Mesothelial cell of epicardium (in vitro differentiated cells): ENCODE measurements around the gene SLC44A2. TPM values are rescaled to one million over a fixed set of nuclear protein-coding genes. Genes with fewer than 3 reads are reported as not detected.

Experiments used
- DNase-seq, 2 experiments: peaks; one replicate each; pipeline ENCODE4 v3.0.0; 2021; ENCODE audit warnings: low spot score in 2 of 2; ENCODE audit not compliant: unreplicated experiment in 2 of 2
- H3K27ac Mint-ChIP-seq: 2 replicates; pipeline ENCODE4 v1.8.0; 2021; ENCODE audit warnings: mixed read lengths
- H3K27me3 Mint-ChIP-seq: 2 replicates; pipeline ENCODE4 v1.8.0; 2021; ENCODE audit warnings: low read depth, mixed read lengths
- H3K36me3 Mint-ChIP-seq: 2 replicates; pipeline ENCODE4 v1.8.0; 2021; ENCODE audit warnings: mixed read lengths
- H3K4me1 Mint-ChIP-seq: 2 replicates; pipeline ENCODE4 v1.8.0; 2021; ENCODE audit warnings: mixed read lengths
- H3K4me3 Mint-ChIP-seq: 2 replicates; pipeline ENCODE4 v1.8.0; 2021; ENCODE audit warnings: mild to moderate bottlenecking, moderate library complexity, mixed read lengths
- H3K9me3 Mint-ChIP-seq: 2 replicates; pipeline ENCODE4 v1.8.0; 2021; ENCODE audit warnings: mixed read lengths
- CTCF ChIP-seq: fragments of 200-600 bp; sonication (generic); IDR thresholded peaks from one replicate; pipeline ENCODE4 v1.5.0; 2021; ENCODE audit warnings: antibody characterized with exemption; ENCODE audit not compliant: unreplicated experiment
- total RNA-seq: library from RNA; stranded (reverse); gene quantifications from 3 replicates; pipeline ENCODE4 v1.2.1, GENCODE V29; 2021

SLC44A2 gene
- total RNA-seq, 1 donor from 2014 or later: 340 TPM

- H3K4me1 Mint-ChIP-seq: no peaks in the 10 kb centered on the region
- H3K27ac Mint-ChIP-seq: no peak overlapping the region
- H3K27me3 Mint-ChIP-seq: no peaks in the 10 kb centered on the region
- H3K4me3 Mint-ChIP-seq: no peak overlapping the region
- no peak for DNase-seq
- no peaks in the 10 kb centered on the region for H3K9me3 Mint-ChIP-seq
- TF ChIP-seq CTCF: no peak
- H3K36me3 Mint-ChIP-seq: peaks cover 49% of the 10 kb centered on the region
Measured at GRCh38 chr19:10634430-10634829, 9.1 kb downstream of the SLC44A2 start.

DNA sequence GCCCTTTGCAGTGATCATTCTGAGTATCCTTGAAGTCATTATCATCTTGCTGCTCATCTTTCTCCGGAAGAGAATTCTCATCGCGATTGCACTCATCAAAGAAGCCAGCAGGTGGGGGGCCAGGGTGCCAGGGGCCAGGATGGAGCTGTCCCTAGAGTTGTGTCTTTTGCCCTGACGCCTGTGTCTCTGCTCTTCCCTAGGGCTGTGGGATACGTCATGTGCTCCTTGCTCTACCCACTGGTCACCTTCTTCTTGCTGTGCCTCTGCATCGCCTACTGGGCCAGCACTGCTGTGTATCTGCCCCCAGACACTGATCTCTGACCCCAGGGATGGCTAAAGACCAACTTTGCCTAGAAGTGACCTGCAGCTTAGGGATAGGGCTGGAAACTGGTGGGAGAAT is 9.6 kb downstream of the SLC44A2 start:
- TF ChIP-seq CTCF: no peak
- DNase-seq: no peak
- Mint-ChIP-seq H3K4me3 (no peak overlapping the region), H3K36me3 (peaks cover 50% of the 10 kb centered on the region), H3K4me1 (no peaks in the 10 kb centered on the region), H3K27me3 (no peaks in the 10 kb centered on the region), H3K9me3 (no peaks in the 10 kb centered on the region), H3K27ac (no peak overlapping the region)

- Mint-ChIP-seq H3K9me3 (no peaks in the 10 kb centered on the region), H3K27me3 (no peaks in the 10 kb centered on the region), H3K4me1 (peaks cover 1% of the 10 kb centered on the region), H3K4me3 (no peak overlapping the region), H3K36me3 (peaks cover 47% of the 10 kb centered on the region), H3K27ac (no peak overlapping the region)
- TF ChIP-seq CTCF: no peak
- DNase-seq: no peak
Measured at GRCh38 chr19:10636304-10636972, 11.1 kb downstream of the SLC44A2 start.

GRCh38 chr19:10637894-10638293 is 12.5 kb downstream of the SLC44A2 start:
- peaks cover 43% of the 10 kb centered on the region for H3K36me3 Mint-ChIP-seq
- H3K4me1 Mint-ChIP-seq: peaks cover 12% of the 10 kb centered on the region
- H3K4me3 Mint-ChIP-seq: no peak overlapping the region
- no peaks in the 10 kb centered on the region for H3K9me3 Mint-ChIP-seq
- TF ChIP-seq CTCF: no peak
- no peaks in the 10 kb centered on the region for H3K27me3 Mint-ChIP-seq
- DNase-seq: no peak
- H3K27ac Mint-ChIP-seq: no peak overlapping the region

GRCh38 chr19:10639836-10640235 is 14.5 kb downstream of the SLC44A2 start:
- H3K27ac Mint-ChIP-seq: no peak overlapping the region
- H3K36me3 Mint-ChIP-seq: peaks cover 38% of the 10 kb centered on the region

More at GRCh38 chr19:10639836-10640235, 14.5 kb downstream of the SLC44A2 start:
- no peak for TF ChIP-seq CTCF
- no peak for DNase-seq
- no peak overlapping the region for H3K4me3 Mint-ChIP-seq
- no peaks in the 10 kb centered on the region for H3K27me3 Mint-ChIP-seq
- no peaks in the 10 kb centered on the region for H3K9me3 Mint-ChIP-seq
- peaks cover 31% of the 10 kb centered on the region for H3K4me1 Mint-ChIP-seq
